Glutamatergic neuron (in vitro differentiated cells): ENCODE measurements around the gene KRT77. TPM values are rescaled to one million over a fixed set of nuclear protein-coding genes. Genes with fewer than 3 reads are reported as not detected.

ENCODE experiments used
- DNase-seq: peaks from one replicate; pipeline ENCODE4 v3.0.0; 2022
- H3K27ac Mint-ChIP-seq: one replicate; pipeline ENCODE4 v1.8.0; 2020; ENCODE audit warnings: mild to moderate bottlenecking, mixed read lengths, inconsistent platforms; ENCODE audit not compliant: unreplicated experiment
- H3K27me3 Mint-ChIP-seq: one replicate; pipeline ENCODE4 v1.8.0; 2020; ENCODE audit warnings: mild to moderate bottlenecking, moderate library complexity, mixed read lengths, inconsistent platforms; ENCODE audit not compliant: unreplicated experiment
- H3K36me3 Mint-ChIP-seq: one replicate; pipeline ENCODE4 v1.8.0; 2020; ENCODE audit warnings: mild to moderate bottlenecking, mixed read lengths, inconsistent platforms; ENCODE audit not compliant: unreplicated experiment
- H3K4me1 Mint-ChIP-seq: one replicate; pipeline ENCODE4 v1.8.0; 2020; ENCODE audit warnings: mild to moderate bottlenecking, low read depth, mixed read lengths, inconsistent platforms; ENCODE audit not compliant: unreplicated experiment
- H3K4me3 Mint-ChIP-seq: one replicate; pipeline ENCODE4 v1.8.0; 2020; ENCODE audit warnings: mild to moderate bottlenecking, mixed read lengths, inconsistent platforms; ENCODE audit not compliant: unreplicated experiment
- H3K9me3 Mint-ChIP-seq: one replicate; pipeline ENCODE4 v1.8.0; 2020; ENCODE audit warnings: mild to moderate bottlenecking, moderate library complexity, mixed read lengths, inconsistent platforms; ENCODE audit not compliant: unreplicated experiment
- CTCF ChIP-seq: fragments of 200-600 bp; sonication (generic); IDR thresholded peaks from one replicate; pipeline ENCODE4 v1.5.0; 2021; ENCODE audit not compliant: partially characterized antibody, unreplicated experiment
- total RNA-seq: library from RNA; stranded (reverse); fragmentation: NEBNext Ultra II Directional; extraction: Animal tissue kit (Norgen Biotek cat#: 25700); gene quantifications from one replicate; pipeline ENCODE4 v1.2.1, GENCODE V29; 2021; ENCODE audit not compliant: unreplicated experiment

Gene KRT77
- total RNA-seq, 1 donor from 2014 or later, result not detected

GRCh38 chr12:52727037-52727436, 23.7 kb upstream of the KRT77 start:
- no peak for DNase-seq
- Mint-ChIP-seq H3K36me3 (peaks cover 3% of the 10 kb centered on the region), H3K9me3 (peaks cover 6% of the 10 kb centered on the region), H3K4me1 (no peaks in the 10 kb centered on the region), H3K27ac (no peak overlapping the region), H3K4me3 (no peak overlapping the region), H3K27me3 (peaks cover 5% of the 10 kb centered on the region)
- TF ChIP-seq CTCF, result no peak

DNA sequence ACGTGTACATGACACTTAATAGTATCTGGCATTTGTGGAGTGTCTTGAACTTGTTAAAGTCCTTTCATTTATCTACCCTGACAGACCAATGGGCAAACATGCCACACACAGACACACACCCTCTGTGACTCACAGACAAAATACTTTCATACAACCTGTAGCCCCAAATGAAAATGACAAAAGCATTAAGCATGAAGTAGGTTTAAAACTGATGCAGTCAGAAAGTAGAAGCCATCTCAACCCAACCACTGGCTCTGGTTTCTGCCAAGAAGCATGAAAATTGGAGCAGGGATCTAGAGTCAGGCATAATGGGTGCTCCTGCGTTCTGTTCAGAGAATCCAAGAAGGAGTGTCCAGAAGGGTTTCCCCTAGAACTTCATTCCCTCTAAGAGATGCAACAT, 23.1 kb upstream of the KRT77 start:
- Mint-ChIP-seq H3K27me3 (peaks cover 5% of the 10 kb centered on the region), H3K27ac (no peak overlapping the region), H3K9me3 (peaks cover 6% of the 10 kb centered on the region), H3K36me3 (no peaks in the 10 kb centered on the region), H3K4me3 (no peak overlapping the region), H3K4me1 (no peaks in the 10 kb centered on the region)
- TF ChIP-seq CTCF, result no peak
- DNase-seq, result no peak

DNA sequence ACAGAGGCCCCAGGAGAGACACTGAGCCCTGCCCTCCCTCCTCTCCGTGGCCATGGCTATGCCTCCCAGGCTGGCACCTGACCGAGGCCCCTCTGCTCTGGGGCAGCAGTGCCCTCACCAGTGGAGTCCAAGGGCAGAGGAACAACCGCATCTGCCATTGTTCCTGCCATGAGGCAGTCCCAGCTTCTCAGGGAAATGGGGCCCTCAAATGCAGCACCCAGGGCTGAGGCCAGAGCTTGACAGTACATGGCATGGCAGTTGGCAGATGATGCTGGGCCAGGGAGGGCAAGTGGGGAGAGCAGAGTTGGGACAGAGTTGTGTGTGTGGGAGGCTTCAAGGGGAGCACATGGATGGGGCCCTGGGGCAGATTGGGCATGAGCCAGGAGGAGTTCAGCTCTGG, 21.1 kb upstream of the KRT77 start:
- Mint-ChIP-seq H3K36me3 (no peaks in the 10 kb centered on the region), H3K27me3 (peaks cover 3% of the 10 kb centered on the region), H3K4me3 (no peak overlapping the region), H3K27ac (no peak overlapping the region), H3K9me3 (peaks cover 4% of the 10 kb centered on the region), H3K4me1 (no peaks in the 10 kb centered on the region)
- no peak for DNase-seq
- no peak for TF ChIP-seq CTCF

GRCh38 chr12:52722680-52723079, 19.4 kb upstream of the KRT77 start:
- DNase-seq, result no peak
- Mint-ChIP-seq H3K4me1 (no peaks in the 10 kb centered on the region), H3K27ac (no peak overlapping the region), H3K36me3 (no peaks in the 10 kb centered on the region), H3K9me3 (peaks cover 4% of the 10 kb centered on the region), H3K4me3 (no peak overlapping the region), H3K27me3 (peaks cover 3% of the 10 kb centered on the region)
- TF ChIP-seq CTCF, result no peak

DNA sequence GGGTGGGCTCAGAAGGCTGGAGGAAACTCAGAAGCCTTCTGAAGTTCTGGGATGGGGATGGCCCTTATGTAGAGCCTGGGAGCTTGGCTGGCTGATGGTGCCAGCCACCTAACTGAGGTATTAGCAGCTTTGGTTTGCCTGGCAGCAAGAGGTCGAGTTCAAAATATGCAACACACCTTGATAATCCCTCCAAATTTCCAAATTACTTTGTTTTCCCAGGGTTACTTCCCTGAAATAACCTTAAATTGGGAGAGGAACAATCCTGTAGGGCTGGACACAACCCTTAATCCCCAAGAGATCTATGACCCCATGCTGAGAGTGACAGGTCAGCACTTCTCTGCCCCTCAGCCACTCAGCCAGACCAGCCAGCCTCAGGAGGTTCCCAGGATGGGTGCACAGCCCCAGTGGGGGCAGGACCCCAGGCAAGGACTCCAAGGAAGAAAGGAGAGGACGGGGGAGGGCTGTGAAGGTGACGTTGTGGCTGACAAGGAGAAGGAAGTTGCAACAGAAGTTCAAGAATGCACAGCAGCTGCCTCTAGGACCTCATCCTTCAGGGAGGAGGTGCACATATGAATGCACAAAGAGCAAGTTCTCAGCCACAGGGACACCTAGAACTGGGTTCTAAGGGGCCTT, 18.6 kb upstream of the KRT77 start:
- no peaks in the 10 kb centered on the region for H3K36me3 Mint-ChIP-seq
- no peak for TF ChIP-seq CTCF

More for the DNA sequence above, 18.6 kb upstream of the KRT77 start:
- Mint-ChIP-seq H3K27me3 (peaks cover 3% of the 10 kb centered on the region), H3K27ac (no peak overlapping the region), H3K4me1 (no peaks in the 10 kb centered on the region), H3K9me3 (peaks cover 4% of the 10 kb centered on the region), H3K4me3 (no peak overlapping the region)
- DNase-seq, result no peak
